ENCODE data around the gene PRKAG2.

Gene PRKAG2

DNA sequence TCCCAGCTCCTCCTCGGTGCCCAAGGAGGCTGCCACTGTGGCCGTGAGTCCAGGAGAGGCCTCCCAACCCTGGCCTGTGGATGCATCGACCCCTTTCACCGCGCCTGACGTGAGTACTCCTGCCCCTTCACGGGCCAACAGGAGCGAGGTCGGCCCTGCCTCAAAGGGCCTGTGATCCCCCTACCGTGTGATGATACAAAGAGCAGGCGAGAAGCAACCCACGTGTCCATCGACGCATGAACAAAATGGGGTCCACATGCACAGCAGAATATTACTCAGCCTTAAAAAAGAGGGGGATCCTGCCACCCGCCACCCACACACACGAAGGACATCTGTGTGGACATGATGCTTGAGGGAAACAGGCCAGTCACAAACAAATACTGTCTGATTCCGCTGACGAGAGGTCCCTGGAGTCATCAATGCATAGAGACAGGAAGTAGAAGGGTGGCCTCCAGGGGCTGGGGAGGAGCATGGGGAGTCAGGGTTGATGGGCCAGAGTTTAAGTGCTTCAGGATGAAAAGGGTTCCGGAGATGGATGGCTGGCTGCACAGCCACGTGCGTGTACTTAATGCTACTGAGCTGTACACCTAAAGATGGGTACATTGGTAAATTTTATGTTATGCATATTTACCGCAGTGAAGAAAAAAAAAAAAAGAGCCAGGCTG is 151.9 kb downstream of the PRKAG2 start:
- Histone ChIP-seq H3K4me3 (ENCODE audit: low read depth, low read length) (no peak overlapping the region), H3K9me3 (no peaks in the 10 kb centered on the region), H3K27me3 (no peaks in the 10 kb centered on the region), H3K36me3 (no peaks in the 10 kb centered on the region), H3K4me1 (peaks cover 29% of the 10 kb centered on the region)
- TF ChIP-seq, protein P1, sequence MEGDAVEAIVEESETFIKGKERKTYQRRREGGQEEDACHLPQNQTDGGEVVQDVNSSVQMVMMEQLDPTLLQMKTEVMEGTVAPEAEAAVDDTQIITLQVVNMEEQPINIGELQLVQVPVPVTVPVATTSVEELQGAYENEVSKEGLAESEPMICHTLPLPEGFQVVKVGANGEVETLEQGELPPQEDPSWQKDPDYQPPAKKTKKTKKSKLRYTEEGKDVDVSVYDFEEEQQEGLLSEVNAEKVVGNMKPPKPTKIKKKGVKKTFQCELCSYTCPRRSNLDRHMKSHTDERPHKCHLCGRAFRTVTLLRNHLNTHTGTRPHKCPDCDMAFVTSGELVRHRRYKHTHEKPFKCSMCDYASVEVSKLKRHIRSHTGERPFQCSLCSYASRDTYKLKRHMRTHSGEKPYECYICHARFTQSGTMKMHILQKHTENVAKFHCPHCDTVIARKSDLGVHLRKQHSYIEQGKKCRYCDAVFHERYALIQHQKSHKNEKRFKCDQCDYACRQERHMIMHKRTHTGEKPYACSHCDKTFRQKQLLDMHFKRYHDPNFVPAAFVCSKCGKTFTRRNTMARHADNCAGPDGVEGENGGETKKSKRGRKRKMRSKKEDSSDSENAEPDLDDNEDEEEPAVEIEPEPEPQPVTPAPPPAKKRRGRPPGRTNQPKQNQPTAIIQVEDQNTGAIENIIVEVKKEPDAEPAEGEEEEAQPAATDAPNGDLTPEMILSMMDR (IDR thresholded peaks at IDR 0.05; ENCODE audit: low read depth, low read length), result no peak
- no peak for DNase-seq

DNA sequence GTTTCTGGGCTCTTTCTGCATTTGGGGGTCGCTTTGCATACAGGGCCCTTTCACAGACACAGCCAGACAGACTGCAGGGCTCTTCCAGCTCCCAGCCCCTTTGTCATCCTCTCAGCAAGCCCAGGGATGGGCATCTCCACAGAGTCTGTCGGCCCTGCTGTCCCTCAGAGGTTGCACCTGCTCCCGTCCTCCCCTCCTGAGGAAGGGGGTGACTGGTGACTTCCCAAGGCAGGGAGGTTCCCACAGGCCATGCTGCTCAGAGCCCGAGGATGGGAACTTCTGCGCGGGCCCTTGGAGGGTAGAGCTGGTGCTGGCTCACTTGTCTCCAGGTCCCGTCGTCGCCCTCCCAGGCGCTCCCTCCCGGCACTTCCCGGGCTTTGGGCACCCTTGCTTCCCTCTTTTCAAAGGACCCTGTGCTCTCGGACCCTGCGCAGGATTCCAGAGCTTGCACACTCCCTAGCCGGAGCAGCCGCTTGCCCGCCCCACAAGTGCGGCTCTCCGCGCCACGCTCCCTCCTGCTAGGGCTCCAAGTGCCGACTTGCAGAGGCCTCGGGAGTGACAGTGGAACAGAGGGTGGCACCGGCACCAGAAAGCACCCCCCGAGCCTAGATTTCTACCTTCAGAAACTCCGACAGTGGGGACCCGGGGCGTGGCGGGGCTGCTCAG is 152.5 kb downstream of the PRKAG2 start:
- peaks cover 29% of the 10 kb centered on the region for H3K4me1 ChIP-seq
- no peak overlapping the region for H3K4me3 ChIP-seq (ENCODE audit: low read depth, low read length)
- DNase-seq, result no peak
- H3K36me3 ChIP-seq, result no peaks in the 10 kb centered on the region
- no peaks in the 10 kb centered on the region for H3K27me3 ChIP-seq
- no peaks in the 10 kb centered on the region for H3K9me3 ChIP-seq
- TF ChIP-seq, protein P1 (IDR thresholded peaks at IDR 0.05; ENCODE audit: low read depth, low read length), result no peak

DNA sequence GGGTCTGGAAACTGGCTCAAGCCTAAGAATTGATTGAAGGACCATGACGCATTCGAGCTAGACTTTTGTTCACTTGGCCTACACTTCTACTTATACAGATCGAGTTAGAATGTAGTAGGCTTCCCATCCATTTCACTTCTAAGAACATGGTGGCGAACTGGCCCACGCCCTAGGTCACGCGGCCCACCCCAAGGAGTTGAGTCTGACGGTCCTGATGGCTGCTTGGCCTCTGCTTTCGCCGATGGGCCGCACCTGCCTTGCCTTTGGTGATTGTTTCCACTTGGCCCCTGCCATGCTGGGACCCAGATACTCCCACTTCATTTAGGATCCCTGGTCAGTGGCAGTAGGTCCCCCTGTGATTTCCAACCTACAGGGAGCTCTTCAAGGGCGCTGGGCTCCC is 153.6 kb downstream of the PRKAG2 start:
- H3K9me3 ChIP-seq, result no peaks in the 10 kb centered on the region
- H3K4me3 ChIP-seq (ENCODE audit: low read depth, low read length), result no peak overlapping the region
- H3K27me3 ChIP-seq, result no peaks in the 10 kb centered on the region
- peaks cover 23% of the 10 kb centered on the region for H3K4me1 ChIP-seq
- DNase-seq, result no peak
- no peaks in the 10 kb centered on the region for H3K36me3 ChIP-seq
- TF ChIP-seq, protein P1 (IDR thresholded peaks at IDR 0.05; ENCODE audit: low read depth, low read length), result no peak

DNA sequence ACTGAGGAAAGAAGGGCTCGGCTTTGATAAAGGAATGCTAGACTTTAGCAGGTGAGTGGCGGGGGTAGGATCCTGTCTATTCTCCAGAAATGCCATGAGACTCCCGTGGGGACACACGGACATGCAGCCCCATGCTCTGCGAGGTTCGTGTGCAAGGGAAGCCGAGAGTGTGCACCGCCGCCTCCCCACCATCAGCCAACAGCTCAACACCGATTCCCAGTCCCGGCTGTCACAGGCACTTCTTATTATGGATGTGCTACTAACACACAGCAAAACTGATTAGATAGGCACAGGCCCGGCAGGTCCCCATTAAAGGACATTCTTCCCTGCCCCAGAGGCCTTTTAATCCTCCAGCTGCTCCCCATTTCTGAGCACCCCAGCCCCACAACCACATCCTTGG is 154.4 kb downstream of the PRKAG2 start:
- Histone ChIP-seq H3K36me3 (no peaks in the 10 kb centered on the region), H3K27me3 (no peaks in the 10 kb centered on the region), H3K9me3 (no peaks in the 10 kb centered on the region), H3K4me1 (peaks cover 18% of the 10 kb centered on the region), H3K4me3 (ENCODE audit: low read depth, low read length) (no peak overlapping the region)
- TF ChIP-seq, protein P1 (IDR thresholded peaks at IDR 0.05; ENCODE audit: low read depth, low read length), result no peak
- no peak for DNase-seq

DNA sequence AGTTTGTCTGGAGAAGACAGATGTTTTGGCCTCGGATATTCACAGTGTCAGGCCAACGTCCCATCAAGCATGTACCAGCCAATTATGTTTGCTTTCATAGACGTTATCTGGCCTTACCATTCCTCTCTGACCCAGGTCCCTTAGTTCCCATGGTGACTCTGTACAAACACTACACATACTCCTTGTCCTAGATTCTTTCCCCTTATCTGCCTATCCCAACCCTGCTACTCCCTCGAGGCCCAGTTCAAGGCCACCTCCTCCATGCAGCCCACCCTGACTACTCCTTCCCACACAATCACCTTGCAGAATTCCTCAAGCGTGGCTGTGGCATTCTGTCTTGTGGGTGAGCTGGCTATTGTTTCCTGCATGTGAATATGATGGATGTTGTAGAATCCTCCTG is 155.2 kb downstream of the PRKAG2 start:
- H3K4me1 ChIP-seq, result peaks cover 12% of the 10 kb centered on the region
- DNase-seq, result no peak
- no peaks in the 10 kb centered on the region for H3K36me3 ChIP-seq
- no peaks in the 10 kb centered on the region for H3K9me3 ChIP-seq
- H3K27me3 ChIP-seq, result no peaks in the 10 kb centered on the region
- TF ChIP-seq, protein P1 (IDR thresholded peaks at IDR 0.05; ENCODE audit: low read depth, low read length), result no peak
- H3K4me3 ChIP-seq (ENCODE audit: low read depth, low read length), result no peak overlapping the region

DNA sequence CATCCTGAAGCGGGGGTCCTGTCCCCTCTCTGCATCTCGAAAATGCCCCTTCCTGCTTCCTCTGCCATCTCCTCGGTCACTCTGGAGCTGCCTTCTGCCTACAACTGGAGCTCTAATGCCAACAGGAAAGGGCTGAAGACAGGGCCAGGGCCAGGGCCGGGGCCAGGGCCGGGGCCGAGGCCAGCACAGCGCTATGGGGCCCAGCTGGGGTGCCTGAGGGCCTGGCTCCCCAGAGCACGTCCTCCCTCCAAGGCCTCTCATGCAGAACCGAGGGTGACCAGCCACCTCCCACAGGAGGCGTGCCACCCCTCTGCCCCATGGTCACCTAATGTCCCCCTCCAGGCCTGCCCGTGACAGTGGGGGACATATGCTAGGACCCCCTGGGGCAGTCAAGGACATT is 155.7 kb downstream of the PRKAG2 start:
- DNase-seq, result no peak
- TF ChIP-seq, protein P1 (IDR thresholded peaks at IDR 0.05; ENCODE audit: low read depth, low read length), result no peak
- Histone ChIP-seq H3K36me3 (no peaks in the 10 kb centered on the region), H3K4me1 (peaks cover 9% of the 10 kb centered on the region), H3K4me3 (ENCODE audit: low read depth, low read length) (no peak overlapping the region), H3K9me3 (no peaks in the 10 kb centered on the region), H3K27me3 (no peaks in the 10 kb centered on the region)

All from BE2C (cell line).